HCT116 (cell line): ENCODE measurements around the gene TAF11L3.

Experiments used
- CTCF ChIP-seq, 3 experiments: fragments of 200-600 bp in 1 of 3; sonication (generic) in 1 of 3; IDR thresholded peaks in 2 of 3; conservative IDR thresholded peaks in 1 of 3; 2 replicates each; pipeline ENCODE4 v1.5.1; 2012 to 2017; ENCODE audit warnings: low read depth in 2 of 3, low read length in 2 of 3, antibody characterized with exemption in 1 of 3, borderline replicate concordance in 1 of 3, control low read depth in 1 of 3, mild to moderate bottlenecking in 1 of 3, mixed read lengths in 1 of 3, mixed run types in 1 of 3, moderate library complexity in 1 of 3; ENCODE audit not compliant: insufficient read depth in 1 of 3
- ZBTB33 ChIP-seq: IDR thresholded peaks from 2 replicates; pipeline ENCODE4 v1.6.1; 2011; ENCODE audit warnings: mild to moderate bottlenecking, low read length, moderate library complexity; ENCODE audit not compliant: insufficient replicate concordance; ENCODE audit errors: extremely low read depth
- ZFX ChIP-seq: fragments of 450-650 bp; IDR thresholded peaks from 2 replicates; pipeline ENCODE4 v1.6.1; 2017

GRCh38 chr5:17487174-17487512 lies 31.0 kb upstream of the TAF11L3 start:
- TF ChIP-seq CTCF (IDR thresholded peaks at IDR 0.05 in 2 of 3, conservative IDR thresholded peaks at IDR 0.05 in 1 of 3; ENCODE audit: borderline replicate concordance in 1 of 3, insufficient read depth in 1 of 3, low read depth in 2 of 3, low read length in 2 of 3): no peak
- TF ChIP-seq ZBTB33: no peak
- TF ChIP-seq ZFX: no peak
